AG09309 (cell line): Measurements from ENCODE around the gene KIF5A.

Experiments used
- DNase-seq: peaks from one replicate; pipeline ENCODE4 v3.0.0-alpha.2; 2010; ENCODE audit warnings: low read depth
- H3K4me3 ChIP-seq: 2 replicates; pipeline ENCODE4 v1.5.1; 2011; ENCODE audit warnings: mild to moderate bottlenecking, low read depth, low read length, moderate library complexity; ENCODE audit not compliant: control insufficient read depth
- TF ChIP-seq, protein P1 (sequence below): IDR thresholded peaks from 2 replicates; pipeline ENCODE4 v1.5.1; 2011; ENCODE audit warnings: mild to moderate bottlenecking, low read depth, low read length, inconsistent platforms; ENCODE audit not compliant: insufficient read depth, control insufficient read depth; ENCODE audit errors: missing control alignments

KIF5A gene

GRCh38 chr12:57602544-57602943, 52.7 kb downstream of the KIF5A start:
- TF ChIP-seq, protein P1, sequence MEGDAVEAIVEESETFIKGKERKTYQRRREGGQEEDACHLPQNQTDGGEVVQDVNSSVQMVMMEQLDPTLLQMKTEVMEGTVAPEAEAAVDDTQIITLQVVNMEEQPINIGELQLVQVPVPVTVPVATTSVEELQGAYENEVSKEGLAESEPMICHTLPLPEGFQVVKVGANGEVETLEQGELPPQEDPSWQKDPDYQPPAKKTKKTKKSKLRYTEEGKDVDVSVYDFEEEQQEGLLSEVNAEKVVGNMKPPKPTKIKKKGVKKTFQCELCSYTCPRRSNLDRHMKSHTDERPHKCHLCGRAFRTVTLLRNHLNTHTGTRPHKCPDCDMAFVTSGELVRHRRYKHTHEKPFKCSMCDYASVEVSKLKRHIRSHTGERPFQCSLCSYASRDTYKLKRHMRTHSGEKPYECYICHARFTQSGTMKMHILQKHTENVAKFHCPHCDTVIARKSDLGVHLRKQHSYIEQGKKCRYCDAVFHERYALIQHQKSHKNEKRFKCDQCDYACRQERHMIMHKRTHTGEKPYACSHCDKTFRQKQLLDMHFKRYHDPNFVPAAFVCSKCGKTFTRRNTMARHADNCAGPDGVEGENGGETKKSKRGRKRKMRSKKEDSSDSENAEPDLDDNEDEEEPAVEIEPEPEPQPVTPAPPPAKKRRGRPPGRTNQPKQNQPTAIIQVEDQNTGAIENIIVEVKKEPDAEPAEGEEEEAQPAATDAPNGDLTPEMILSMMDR: no peak
- no peak for DNase-seq
- no peak overlapping the region for H3K4me3 ChIP-seq

- H3K4me3 ChIP-seq: no peak overlapping the region
- DNase-seq: no peak
- TF ChIP-seq, protein P1: no peak
Measured at GRCh38 chr12:57603324-57603723, 53.5 kb downstream of the KIF5A start.

DNA sequence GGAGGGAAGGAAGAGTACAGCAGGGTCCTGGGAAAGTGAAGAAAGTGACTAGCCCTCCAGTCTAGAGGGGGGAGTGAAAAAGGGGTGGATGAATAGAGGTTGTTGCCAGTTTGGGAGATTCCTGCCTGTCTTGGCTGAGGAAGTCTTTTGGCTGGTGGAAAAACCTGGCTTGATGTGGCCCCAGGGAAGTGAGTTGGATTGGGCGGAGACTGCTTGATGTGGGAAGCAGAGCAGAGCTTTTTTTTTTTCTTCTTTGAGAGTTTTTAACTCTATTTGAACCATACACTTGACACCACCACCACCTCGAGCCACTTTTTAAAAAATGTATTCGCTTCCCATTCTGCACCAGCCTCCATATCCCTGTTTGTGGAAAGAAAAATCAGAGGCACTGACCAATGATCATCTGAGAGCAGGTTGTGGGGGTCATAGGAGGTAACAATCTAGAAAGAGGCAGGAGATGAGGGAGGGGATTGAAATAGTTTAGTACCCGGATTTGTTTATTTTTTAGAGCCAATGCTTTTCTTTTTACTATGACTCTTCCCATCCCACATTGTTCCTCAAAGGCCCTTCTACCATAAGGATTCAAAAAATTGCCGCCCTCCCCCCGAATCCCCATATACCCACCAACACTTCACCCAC, 54.1 kb downstream of the KIF5A start:
- peak overlapping the region; percentile 59 for H3K4me3 ChIP-seq
- TF ChIP-seq, protein P1: no peak
- DNase-seq: peak; percentile 38

GRCh38 chr12:57604454-57604991, 54.7 kb downstream of the KIF5A start, which contains the start of gene DTX3:
Gene DTX3 (plus strand): TSS chr12:57604824. CDS start chr12:57606518, 1,694 bp downstream.
- DNase-seq: no peak
- peak within 1 kb of the TSS; percentile 59 for H3K4me3 ChIP-seq
- TF ChIP-seq, protein P1: no peak

DNA sequence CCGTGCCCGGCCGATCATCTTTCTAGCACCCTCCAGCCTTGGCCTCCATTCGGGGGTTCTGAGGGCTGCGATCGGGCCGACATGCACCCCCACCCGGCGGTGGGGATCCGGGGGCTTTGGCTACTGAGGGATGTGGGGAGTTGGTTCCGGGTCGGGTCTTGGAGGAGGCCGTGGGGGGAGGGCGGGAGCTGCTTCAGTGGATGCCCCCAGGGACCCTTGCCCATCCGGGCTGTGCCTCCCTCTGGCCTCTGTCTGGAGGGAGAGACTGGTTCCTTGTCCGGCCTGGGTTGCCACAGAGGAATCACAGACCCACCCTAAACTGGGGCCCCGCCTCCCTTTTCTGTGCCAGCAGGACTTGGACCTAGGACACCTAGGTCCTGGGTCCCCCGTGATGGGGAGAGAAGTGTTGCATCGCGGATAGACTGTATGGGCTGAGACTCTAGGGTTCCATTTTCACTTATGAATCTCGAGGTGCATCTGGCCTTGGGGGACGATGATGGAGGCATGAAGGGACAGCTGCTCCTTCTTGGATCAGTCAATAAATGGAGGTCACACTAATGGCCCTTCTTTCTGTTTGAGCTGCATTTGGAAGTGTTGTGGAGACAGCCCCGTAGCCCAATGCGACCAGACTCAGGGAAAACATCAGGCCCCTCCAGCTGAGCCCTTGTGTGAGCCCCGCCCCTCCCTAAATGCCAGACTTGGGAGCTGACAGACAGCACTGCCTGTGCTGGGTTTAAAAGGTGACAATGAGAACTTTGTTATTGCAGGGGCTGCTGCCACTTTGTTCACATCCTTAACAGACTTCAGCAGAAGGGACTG, 55.4 kb downstream of the KIF5A start:
- DNase-seq: no peak
- TF ChIP-seq, protein P1: no peak
- peak overlapping the region; percentile 59 for H3K4me3 ChIP-seq

GRCh38 chr12:57605811-57606311, 56.0 kb downstream of the KIF5A start:
- DNase-seq: no peak
- H3K4me3 ChIP-seq: peak overlapping the region; percentile 59; the same call in 1 of the 2 replicates
- TF ChIP-seq, protein P1: no peak
